DOHH2 (cell line): ENCODE data around the gene SORD.

Experiments
- CTCF ChIP-seq: fragments of 200-600 bp; sonication (generic); IDR thresholded peaks from one replicate; pipeline ENCODE4 v1.5.1; 2014; ENCODE audit warnings: antibody characterized with exemption, mild to moderate bottlenecking, low read depth, low read length; ENCODE audit not compliant: poor library complexity, severe bottlenecking
- EZH2phosphoT487 ChIP-seq: fragments of 200-600 bp; sonication (generic); IDR thresholded peaks from 2 replicates; pipeline ENCODE4 v1.6.1; 2017; ENCODE audit warnings: borderline replicate concordance, mild to moderate bottlenecking, antibody characterized with exemption, low read length, moderate library complexity, mixed read lengths

GRCh38 chr15:45117308-45118130, 94.5 kb downstream of the SORD start:
- no peak for TF ChIP-seq CTCF
- no peak for TF ChIP-seq EZH2phosphoT487
